Left forelimb (tissue), 1 donor: ENCODE results near the gene SECISBP2.

Source experiments
- DNase-seq: peaks from one replicate; pipeline ENCODE4 v3.0.0-alpha.2; 2018; ENCODE audit warnings: low spot score

SECISBP2 gene

GRCh38 chr9:89382026-89382986 lies 64.0 kb downstream of the SECISBP2 start:
- no peak for DNase-seq

DNA sequence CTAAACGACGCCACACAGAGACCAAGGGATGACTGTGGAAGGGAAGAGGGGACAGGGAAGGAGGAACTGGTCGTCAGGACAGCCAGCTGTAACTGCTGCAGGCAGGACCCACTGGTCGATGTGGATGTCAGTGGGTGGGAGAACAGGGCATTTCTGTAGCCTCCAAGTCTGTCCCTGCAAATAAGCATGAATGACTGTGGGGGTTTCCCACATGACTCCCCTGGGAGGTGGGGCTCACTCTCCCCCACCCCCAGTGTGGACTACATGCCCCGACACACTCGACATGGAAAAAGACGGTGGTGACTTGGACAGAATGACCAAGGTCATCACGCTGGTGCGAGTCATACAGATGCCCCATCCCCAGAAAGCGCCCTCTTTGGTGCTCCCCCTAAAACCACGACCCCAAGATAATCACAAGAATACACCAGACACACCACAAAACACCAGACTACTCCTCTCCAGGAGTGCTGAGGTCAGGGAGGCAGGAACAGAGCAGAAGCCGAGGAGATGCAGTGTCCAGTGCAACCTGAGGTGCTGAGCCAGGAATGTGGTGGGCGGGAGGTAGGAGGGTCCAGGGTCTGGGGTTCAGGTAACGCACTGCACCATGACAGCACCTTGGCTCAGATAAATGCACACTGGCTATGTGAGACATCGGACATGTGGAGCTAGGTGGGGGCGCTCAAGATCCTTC lies 64.9 kb downstream of the SECISBP2 start:
- no peak for DNase-seq

GRCh38 chr9:89383721-89384300 lies 65.5 kb downstream of the SECISBP2 start:
- no peak for DNase-seq

GRCh38 chr9:89384783-89385182 lies 66.5 kb downstream of the SECISBP2 start:
- no peak for DNase-seq

- no peak for DNase-seq
These were observed 67.9 kb downstream of the SECISBP2 start for GRCh38 chr9:89386206-89386605.

- DNase-seq = no peak
These were observed 68.5 kb downstream of the SECISBP2 start for GRCh38 chr9:89386797-89387196.

GRCh38 chr9:89387197-89387849 lies 69.0 kb downstream of the SECISBP2 start:
- DNase-seq = no peak

DNA sequence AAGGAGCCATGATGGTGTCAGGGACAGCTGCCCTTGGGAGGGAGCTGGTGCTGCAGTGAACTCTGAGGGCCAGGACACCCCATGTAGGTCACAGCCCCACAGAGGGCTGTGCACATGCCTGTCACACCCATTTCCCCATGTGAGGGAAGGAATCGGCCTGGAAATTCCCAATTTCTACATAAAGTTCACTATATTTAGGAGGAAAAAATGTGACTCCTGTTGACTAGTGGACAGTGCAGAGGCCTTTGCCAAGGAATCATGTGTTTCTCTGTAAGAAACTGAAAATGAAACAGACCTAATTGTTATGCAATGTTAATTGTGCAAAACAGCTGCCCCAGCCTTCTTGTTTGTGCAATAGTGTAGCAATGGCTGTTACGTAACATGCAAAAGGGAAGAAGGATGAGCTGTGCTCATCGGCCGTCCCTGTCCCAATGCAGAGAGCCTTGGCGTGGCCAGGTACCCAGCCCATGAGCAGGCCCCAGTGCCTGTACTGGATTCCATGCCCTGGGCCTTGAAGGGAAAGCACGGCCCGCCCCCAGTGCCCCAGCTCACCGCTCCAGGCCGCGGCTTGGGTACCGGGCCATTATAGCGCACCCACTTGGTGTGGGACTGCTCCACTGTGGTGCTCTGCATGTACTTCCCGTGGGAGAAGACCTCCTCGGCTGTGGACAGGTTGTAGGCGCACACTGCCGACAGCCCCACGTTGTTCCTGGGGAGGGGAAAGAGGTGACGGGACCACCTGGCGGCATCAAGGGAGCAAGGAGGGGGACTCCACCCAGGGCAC lies 70.0 kb downstream of the SECISBP2 start:
- DNase-seq = no peak

DNA sequence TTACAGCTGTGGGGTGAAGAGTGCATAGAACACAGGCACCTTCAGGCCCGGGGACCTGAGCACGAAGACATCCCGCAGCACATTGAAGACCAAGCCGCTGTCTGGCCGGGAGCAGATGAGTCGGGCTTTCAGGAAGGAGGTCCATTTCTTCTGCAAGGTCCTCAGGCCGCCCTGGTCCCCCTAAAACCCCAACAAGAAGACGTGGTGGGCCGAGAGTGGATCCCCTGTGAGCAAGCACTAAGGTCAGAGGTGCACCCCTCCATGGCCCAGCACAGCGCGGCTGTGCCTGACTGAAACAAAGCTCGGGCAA lies 70.5 kb downstream of the SECISBP2 start:
- DNase-seq = no peak

DNA sequence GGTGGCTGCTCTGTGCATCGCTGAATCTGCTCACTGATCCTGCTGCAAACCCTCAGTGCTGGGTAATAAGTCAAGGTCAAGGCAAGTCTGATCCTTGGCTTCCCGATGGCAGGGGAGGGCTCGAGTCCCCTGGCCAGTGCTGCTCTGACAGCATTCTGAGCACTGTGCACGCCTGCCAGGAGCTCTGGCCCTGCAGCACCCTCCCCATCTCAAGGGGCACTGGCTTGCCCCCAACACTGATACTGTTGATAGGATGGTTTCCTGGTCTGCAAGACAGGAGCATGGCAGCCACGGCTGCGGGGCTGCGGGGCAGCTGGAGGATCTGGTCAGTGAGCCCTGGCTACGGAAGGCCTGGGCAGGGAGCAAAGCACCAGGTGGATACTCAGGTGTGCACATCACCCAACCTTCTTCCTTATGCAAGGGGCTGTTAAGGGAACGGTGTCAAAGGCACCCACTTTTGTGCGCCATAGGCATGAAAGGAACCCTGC lies 71.8 kb downstream of the SECISBP2 start:
- no peak for DNase-seq

- no peak for DNase-seq
These were observed 72.3 kb downstream of the SECISBP2 start for GRCh38 chr9:89390578-89391116.

DNA sequence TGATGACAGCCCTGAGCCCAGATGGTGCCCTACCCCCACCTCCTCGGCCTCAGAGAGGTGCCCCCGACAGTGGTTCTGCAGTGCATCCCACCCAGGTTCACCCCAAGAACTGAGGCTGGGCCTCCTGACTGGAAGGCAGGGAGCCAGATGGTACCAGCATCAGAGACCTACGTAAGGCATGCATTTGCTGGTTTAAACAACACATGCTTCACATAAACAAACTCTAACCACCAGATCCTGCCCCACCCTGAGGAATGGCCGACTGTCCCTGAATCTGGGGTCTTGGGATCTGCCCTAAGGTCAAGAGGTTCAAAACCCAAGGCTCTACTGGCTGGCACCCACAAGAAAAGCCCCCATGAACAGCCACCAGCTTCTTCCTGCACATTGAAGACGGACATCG lies 73.3 kb downstream of the SECISBP2 start:
- no peak for DNase-seq

DNA sequence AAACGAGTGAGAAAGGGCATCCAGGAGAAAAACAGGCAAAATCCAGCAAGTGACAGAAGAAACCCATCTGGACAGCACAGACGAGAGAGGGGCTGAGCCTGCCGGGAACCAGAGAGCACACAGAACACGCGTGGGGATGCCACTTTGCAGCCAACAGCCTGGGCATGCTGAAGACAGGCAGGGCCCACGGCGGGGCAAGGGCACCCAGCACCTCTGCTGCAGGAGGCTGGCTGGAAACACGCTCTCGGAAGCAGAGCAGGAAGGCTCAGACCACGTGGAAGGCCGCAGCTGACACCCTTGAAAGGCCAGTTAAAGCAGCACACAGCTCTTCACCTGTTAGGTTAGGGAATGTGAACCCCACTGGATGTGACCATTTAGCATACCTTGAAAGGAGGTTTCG lies 76.1 kb downstream of the SECISBP2 start:
- DNase-seq = no peak

- DNase-seq = no peak
These were observed 77.8 kb downstream of the SECISBP2 start for GRCh38 chr9:89395931-89396710.

DNA sequence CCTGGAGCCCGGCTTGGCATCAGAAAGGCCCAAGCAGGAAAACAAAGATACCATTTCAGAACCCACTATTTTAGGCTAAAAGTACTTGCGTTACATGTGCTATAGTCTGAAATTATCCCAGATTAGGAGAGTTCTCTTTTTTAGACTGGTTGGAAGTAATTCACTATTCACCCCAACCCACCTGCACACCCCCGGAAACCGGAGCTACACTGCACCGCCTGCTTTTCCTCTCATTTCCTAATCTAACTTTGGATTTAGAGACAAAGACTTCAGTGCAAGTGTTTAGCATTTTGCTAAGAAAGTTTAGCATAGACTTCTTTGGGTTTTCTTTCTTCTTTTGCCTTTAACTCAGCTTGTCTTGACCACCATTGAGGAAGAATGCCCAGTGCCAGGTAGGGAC lies 79.2 kb downstream of the SECISBP2 start:
- DNase-seq = no peak

DNA sequence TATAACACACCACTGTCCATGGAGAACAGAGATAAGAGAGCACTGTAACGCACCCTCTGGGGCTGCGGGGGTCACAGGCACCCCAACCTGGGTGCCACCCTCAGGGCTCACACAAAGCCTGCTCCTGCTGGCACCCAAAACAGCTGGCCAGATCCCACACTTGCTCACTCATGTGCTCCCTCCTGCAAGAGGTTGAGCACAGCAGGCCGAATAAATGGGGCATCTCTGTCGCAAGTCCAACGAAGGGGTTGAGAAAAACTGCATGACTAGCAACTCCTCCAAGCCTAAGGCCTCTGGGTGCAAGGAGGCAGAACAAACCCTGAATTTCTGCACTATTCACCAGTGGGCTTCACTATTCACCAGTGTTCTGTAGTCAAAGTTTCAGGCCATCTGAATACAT lies 80.3 kb downstream of the SECISBP2 start:
- no peak for DNase-seq

DNA sequence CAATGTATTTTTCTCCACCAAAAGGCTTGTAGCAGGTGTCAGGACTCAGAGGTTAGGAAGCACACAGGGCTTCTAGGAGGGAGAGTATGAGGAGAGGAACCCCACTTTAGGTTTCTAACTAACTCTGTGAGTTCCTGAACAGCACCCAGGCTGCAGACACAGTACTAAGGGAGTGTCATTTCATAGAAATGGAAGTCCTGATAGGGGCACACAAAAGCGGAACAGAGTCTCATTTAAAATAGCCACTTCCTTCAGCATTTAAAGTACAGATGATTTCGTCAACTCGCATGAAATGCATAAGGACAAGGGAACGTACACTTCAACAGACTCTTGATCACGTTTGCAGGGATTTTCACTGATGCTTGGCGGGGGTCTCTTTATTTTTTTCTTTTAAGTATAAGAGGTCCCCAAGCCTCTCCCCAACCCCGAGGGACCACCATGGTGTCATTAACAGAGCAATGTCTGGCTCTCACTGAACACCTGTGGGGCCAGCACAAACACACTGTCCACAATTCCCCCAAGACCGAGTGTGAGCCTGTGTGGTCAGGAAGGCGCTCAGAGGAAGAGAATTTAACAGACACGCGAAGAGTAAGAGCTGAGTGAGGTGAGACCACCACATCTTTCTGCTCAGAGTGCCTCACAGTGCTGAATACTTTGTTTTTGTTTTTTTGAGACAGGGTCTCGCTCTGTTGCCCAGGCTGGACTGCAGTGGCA lies 82.3 kb downstream of the SECISBP2 start:
- DNase-seq = no peak

- no peak for DNase-seq
These were observed 84.6 kb downstream of the SECISBP2 start for GRCh38 chr9:89402695-89403427.

- no peak for DNase-seq
These were observed 85.8 kb downstream of the SECISBP2 start for GRCh38 chr9:89404074-89404473.
